Measurements from ENCODE around the gene CCL17. TPM values are rescaled to one million over a fixed set of nuclear protein-coding genes. Genes with fewer than 3 reads are reported as not detected.

Gene CCL17
- total RNA-seq, 1 donor from 2014 or later = not detected

DNA sequence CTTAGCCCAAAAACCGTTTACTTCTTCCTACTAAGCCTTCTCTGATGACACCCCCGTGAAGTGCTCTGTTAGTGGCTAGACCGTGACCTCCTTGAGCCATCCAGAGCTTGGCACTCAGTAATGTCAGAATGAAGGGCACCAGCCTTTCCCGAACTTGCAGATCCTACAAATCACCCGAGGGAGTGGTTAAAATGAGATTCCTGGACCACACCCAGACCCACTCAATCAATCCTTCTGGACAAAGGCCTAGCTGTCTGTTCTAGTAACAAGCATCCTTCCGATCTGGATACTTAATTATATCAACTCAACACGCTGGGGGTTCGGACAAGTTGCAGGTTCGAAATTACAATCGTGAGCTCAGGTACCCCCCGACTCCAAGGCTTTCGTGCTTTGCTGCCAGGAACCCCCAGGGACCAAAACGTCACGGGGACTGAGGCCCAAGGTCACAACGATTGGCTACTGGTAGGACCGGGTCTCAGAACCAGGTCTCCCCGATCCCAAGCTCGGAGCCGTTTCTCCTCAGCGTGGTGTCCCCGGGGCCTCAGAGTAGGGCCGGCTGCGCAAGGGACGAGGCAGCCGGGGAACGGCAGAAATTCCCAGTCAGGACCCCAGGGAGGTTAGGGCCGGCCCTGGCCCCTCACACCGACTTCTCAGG, 42.1 kb downstream of the CCL17 start:
- H3K36me3 Mint-ChIP-seq (ENCODE audit: low read depth) = peaks cover 3% of the 10 kb centered on the region
- no peak for DNase-seq (ENCODE audit: low spot score)
- no peak for TF ChIP-seq CTCF (IDR thresholded peaks at IDR 0.05)
- peak overlapping the region; percentile 89 for H3K4me3 Mint-ChIP-seq (ENCODE audit: unreplicated experiment)
- H3K27me3 Mint-ChIP-seq (ENCODE audit: low read depth) = no peaks in the 10 kb centered on the region
- H3K9me3 Mint-ChIP-seq (ENCODE audit: low read depth) = no peaks in the 10 kb centered on the region
- peaks cover 24% of the 10 kb centered on the region for H3K4me1 Mint-ChIP-seq (ENCODE audit: low read depth)
- peak overlapping the region; percentile 88 for H3K27ac Mint-ChIP-seq (ENCODE audit: unreplicated experiment)

- Mint-ChIP-seq H3K4me1 (ENCODE audit: low read depth) (peaks cover 24% of the 10 kb centered on the region), H3K27ac (ENCODE audit: unreplicated experiment) (peak within 1 kb of the TSS; percentile 88), H3K9me3 (ENCODE audit: low read depth) (no peaks in the 10 kb centered on the region), H3K36me3 (ENCODE audit: low read depth) (peaks cover 3% of the 10 kb centered on the region), H3K27me3 (ENCODE audit: low read depth) (no peaks in the 10 kb centered on the region), H3K4me3 (ENCODE audit: unreplicated experiment) (peak within 1 kb of the TSS; percentile 89)
- peak; percentile 97 for DNase-seq (ENCODE audit: low spot score)
- no peak for TF ChIP-seq CTCF (IDR thresholded peaks at IDR 0.05)
Measured at GRCh38 chr16:57447186-57447962, 42.8 kb downstream of the CCL17 start, which contains the start of the genes CIAPIN1 and COQ9. TSS of gene CIAPIN1 (minus strand) at chr16:57447385. CDS start at chr16:57440928, 6,457 bp downstream. TSS of gene COQ9 (plus strand) at chr16:57447479. CDS start at chr16:57447506, 27 bp downstream.

GRCh38 chr16:57452021-57452420, 47.5 kb downstream of the CCL17 start:
- Mint-ChIP-seq H3K36me3 (ENCODE audit: low read depth) (peaks cover 19% of the 10 kb centered on the region), H3K9me3 (ENCODE audit: low read depth) (no peaks in the 10 kb centered on the region), H3K4me1 (ENCODE audit: low read depth) (peaks cover 14% of the 10 kb centered on the region), H3K27ac (ENCODE audit: unreplicated experiment) (no peak overlapping the region), H3K4me3 (ENCODE audit: unreplicated experiment) (no peak overlapping the region), H3K27me3 (ENCODE audit: low read depth) (no peaks in the 10 kb centered on the region)
- DNase-seq (ENCODE audit: low spot score) = no peak
- no peak for TF ChIP-seq CTCF (IDR thresholded peaks at IDR 0.05)

GRCh38 chr16:57462209-57462977, 57.8 kb downstream of the CCL17 start, which contains the start of gene POLR2C:
TSS of gene POLR2C (plus strand) at chr16:57462679. CDS start at chr16:57462725, 46 bp downstream.
- H3K36me3 Mint-ChIP-seq (ENCODE audit: low read depth) = peaks cover 15% of the 10 kb centered on the region
- no peak for DNase-seq (ENCODE audit: low spot score)

More at GRCh38 chr16:57462209-57462977, 57.8 kb downstream of the CCL17 start, which contains the start of gene POLR2C:
- peak; percentile 96 for TF ChIP-seq CTCF (IDR thresholded peaks at IDR 0.05)
- H3K4me1 Mint-ChIP-seq (ENCODE audit: low read depth) = peaks cover 25% of the 10 kb centered on the region
- no peaks in the 10 kb centered on the region for H3K27me3 Mint-ChIP-seq (ENCODE audit: low read depth)
- H3K9me3 Mint-ChIP-seq (ENCODE audit: low read depth) = no peaks in the 10 kb centered on the region
- peak within 1 kb of the TSS; percentile 100 for H3K4me3 Mint-ChIP-seq (ENCODE audit: unreplicated experiment)
- H3K27ac Mint-ChIP-seq (ENCODE audit: unreplicated experiment) = peak within 1 kb of the TSS; percentile 99
